ENCODE data around the gene UBE2J1.
A peak's percentile ranks its signal among the peaks of the same experiment; 100 is the strongest.
"Not testable (repeated sequence)": the region's sequence is repeated elsewhere in the genome, so short reads cannot be mapped to it uniquely, and the experiment has no call there.

The UBE2J1 gene

DNA sequence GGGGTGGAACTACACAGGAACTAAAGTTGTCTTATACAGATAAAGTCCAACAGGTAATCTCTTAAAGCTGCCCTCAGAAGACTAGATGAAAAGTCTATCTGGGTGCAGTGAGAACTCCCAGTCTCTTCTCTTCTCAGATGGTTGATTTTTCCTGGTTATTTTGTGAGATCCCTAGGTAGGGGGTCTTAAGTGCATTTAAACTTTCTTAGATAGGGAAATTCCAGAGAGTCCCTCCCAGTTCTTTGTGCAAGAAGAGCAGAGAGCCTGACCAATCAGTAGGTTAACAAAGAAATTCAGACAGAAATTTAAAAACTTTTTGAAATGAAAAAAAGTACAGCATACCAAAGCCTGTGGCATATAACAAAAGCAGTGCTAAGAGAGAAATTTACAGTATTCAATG is 35.5 kb downstream of the UBE2J1 start:
- DNase-seq, result no peak

DNA sequence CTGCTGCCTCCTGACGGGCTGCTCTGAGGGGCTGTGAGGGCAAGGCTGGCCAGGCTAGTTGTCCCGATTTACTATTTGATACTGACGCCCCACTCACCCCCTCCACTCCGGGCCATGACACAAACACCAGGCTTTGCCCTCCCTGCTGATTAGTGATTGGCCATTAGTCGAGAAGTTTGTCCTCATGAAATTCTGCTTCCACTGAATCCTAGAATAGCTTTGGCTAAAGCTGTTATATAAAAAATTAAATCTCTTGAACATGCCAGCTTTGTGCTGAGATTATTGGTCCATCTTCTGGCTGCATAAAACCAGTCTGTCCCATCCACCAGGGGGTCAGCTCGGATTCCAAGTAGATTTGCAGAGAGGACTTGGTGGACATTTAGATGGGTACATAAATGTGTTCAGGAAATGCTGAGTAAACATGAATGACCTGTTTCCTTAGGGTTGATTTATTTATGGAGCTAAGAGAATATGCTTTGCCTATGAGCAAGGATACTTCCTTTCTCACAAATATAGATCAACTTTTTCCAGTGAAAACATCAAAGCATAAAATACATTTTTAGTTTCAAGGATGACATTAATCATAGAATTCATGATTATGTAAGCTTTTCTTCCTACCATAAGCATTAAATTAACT is 37.2 kb downstream of the UBE2J1 start, which contains the start of gene GABRR2:
Gene GABRR2 (minus strand): TSS at position 51 of the 637 bp plus-strand sequence. CDS start 134 bp downstream, outside the sequence.
- DNase-seq, result no peak

DNA sequence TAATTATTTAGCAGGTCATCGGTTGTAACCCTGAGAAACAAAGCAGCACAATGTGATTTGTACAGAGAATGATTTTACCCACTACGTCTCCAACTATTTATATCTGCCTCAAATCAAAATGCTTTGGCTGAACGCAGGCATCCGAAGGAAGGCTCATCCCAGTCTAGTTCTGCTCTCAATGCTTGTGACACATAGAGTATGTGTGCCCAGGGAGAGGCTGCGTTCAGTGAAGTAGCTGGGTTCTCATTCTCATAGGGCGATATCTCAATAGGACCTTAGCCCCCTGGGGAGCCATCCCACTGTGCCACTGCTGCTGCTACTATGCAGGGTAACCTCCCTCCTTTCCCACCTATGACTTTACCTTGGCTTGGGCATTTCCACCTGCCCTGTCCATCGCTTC is 37.8 kb downstream of the UBE2J1 start:
- no peak for DNase-seq

DNA sequence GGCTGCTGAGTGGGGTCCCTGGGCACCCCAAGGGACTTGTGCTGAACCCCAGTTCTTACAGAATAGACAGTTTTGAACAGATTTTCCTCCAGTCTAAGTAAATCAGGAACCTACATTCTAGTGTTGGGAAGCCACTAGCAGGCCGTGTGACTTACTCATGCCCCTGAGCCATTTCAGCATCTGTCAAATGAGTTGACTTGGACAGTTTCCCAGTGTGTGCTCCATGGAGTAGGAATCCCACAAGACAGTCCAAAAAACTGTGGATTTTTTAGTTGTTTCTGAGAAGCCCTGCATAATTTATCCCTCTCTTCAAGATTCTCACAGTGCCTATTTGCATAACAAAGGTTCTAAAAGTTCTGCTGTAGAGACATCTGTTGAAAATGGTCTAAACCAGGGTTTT is 39.5 kb downstream of the UBE2J1 start:
- DNase-seq, result no peak

DNA sequence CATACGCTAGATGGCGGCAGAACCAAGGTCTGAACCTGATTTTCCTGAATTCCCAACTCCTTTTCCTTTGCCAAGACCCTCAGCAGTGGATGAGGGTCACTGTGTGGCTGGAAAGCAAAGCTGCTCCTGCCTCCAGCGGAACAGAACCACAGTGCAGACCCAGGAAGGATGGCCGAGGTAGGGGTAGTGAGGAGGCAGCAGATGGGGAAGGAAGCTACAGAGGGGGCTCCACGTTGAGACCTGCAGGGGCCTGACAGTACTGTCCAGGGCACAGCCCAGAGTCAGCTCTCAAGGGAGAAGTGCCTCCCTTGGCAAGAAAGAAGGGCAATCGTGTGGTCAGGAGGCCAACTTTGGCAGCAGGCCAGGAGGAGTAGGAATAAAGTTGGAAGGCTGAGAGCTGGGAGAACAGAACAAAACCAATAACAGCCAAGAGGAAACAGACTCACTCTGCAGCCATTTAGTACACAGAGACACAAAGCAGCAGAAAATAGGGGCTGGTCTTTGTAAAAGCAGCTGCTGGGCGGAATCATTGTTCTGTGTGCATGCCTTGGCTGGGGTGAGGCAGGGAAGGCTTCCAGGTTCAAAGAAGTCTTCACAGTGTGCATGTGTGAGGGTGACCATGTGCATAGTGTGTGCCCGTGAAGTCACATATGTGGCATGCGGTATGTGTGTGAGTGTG is 40.5 kb downstream of the UBE2J1 start:
- no peak for DNase-seq

DNA sequence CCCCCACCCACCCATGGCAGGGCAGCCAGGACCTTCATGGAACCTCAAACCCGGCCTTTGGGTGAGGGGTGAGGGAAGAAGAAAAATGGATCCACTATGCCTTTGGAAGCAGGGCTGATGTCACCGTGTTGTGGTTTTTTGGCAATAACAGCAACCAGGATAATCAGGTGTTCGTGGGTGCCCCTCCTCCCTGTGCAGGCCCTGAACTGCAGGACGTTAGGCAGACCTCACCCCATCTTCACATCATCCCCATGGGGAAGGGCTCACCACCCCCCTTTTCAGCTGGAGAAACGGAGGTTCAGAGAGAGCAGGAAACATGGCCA is 41.0 kb downstream of the UBE2J1 start:
- DNase-seq, result no peak

DNA sequence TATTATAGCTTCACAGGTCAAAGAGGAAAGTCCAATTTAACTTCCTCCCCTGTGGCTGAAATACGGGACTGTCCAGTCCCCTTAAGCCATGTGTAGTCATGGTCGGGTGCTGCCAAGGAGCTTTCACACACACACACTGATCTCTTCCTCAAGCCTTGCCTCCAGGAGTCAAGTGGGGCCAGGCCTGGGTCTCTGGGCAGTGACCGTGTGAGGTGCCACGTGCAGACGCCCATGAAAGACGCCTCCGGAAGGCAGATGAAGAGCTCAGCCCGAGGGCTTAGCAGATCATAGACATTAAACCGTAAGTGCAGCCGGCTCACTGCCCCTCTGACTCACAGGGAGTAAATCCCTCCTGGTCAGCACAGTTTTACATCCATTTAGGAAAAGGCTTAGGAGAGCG is 41.6 kb downstream of the UBE2J1 start:
- DNase-seq, result no peak

DNA sequence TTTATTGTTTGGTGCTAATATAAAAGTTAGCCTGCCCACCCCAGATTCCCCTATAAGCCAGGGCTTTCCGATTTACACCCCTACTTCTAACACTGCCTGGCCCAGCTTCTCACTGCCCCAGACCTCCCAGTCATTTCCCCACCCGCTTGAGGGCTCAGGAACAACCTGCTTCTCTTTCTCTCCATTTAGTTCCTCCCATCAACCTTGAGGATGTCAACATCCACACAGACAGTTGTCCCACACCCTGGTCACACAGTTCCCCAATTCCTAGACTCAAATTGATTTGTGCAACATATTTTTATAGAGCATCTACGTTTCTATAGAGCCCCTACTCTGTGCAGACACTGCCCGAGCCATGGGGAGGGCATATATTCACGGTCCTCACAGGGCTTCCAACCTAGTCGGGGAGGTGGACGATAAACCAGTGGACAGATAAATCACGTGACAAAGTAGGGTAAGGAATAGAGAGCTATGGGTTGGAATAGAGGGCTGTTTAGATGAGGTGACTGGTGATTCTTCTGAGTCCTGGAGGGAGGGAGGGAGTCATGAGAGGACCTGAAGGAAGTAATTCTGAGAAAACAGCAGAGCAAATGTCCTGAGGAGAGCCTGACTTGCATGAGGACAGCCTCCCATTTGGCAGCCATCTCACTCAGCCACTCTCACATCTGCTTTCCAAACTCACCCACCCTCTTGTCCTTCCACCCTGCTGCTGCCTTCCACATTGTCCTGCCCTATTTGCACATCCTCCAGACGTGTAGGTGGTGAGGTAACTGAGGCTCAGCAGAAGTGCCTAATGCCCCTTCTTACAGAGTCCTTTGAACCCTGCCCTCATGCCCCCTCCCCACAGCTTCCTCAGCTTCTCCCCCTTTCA is 43.8 kb downstream of the UBE2J1 start:
- no peak for DNase-seq

DNA sequence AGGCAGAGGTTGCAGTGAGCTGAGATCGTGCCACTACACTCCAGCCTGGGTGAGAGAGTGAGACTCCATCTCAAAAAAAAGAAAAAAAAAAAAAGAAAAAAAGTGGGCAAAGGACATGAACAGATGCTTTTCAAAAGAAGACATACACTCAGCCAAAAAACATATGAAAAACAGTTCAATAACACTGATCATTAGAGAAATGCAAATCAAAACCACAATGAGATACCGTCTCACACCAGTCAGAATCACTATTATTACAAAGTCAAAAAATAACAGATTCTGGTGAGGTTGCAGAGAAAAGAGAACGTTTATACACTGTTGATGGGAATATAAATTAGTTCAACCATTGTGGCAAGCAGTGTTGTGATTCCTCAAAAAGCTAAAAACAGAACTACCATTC is 48.0 kb downstream of the UBE2J1 start:
- not testable (repeated sequence) for DNase-seq

DNA sequence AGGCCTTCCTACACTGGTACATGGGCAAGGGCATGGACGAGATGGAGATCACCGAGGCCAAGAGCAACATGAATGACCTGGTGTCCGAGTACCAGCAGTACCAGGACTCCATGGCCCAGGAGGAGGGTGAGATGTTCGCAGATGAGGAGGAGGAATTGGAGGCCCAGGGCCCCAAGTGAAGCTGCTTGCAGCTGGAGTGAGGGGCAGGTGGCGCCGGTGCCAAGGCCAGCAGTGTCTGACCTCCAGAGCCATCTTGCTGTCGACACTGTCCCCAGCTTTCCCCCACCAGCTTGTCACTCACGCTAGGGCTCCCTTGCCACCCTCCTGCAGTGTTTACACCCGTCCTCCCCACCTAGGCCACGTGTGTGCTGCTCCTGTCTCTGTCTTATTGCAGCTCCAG is 49.6 kb downstream of the UBE2J1 start:
- no peak for DNase-seq

DNA sequence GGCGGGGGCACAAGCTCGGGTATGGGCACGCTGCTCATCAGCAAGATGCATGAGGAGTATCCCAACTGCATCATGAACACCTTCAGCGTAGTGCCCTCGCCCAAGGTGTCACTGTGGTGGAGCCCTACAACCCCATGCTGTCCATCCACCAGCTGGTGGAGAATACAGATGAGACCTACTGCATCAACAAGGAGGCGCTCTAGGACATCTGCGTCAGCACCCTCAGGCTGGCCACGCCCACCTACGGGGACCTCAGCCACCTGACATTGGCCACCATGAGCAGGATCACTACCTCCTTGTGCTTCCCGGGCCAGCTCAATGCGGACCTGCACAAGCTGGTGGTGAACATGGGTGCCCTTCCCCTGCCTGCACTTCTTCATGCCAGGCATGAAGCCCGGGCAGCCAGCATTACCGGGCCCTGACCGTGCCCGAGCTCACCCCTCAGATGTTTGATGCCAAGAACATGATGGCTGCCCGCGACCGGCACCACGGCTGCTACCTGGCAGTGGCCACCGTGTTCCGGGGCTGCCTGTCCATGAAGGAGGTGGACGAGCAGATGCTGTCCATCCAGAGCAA is 50.2 kb downstream of the UBE2J1 start:
- no peak for DNase-seq

DNA sequence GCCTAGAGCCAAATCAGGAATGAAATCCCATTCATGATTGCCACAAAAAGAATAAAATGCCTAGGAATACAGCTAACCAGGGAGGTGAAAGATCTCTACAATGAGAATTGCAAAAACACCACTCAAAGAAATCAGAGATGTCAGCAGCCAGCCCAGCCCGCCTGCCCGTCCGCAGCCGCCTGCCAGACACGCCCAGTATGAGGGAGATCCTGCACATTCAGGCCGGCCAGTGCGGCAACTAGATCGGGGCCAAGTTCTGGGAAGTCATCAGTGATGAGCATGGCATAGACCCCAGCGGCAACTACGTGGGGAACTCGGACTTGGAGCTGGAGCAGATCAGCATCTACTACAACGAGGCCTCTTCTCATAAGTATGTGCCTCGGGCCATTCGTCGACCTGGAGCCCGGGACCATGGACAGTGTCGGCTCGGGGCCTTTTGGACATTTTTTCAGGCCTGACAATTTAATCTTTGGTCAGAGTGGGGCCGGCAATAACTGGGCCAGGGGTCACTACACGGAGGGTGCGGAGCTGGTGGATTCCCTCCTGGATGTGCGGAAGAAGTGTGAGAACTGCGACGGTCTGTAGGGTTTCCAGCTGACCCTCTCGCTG is 50.8 kb downstream of the UBE2J1 start:
- no peak for DNase-seq

DNA sequence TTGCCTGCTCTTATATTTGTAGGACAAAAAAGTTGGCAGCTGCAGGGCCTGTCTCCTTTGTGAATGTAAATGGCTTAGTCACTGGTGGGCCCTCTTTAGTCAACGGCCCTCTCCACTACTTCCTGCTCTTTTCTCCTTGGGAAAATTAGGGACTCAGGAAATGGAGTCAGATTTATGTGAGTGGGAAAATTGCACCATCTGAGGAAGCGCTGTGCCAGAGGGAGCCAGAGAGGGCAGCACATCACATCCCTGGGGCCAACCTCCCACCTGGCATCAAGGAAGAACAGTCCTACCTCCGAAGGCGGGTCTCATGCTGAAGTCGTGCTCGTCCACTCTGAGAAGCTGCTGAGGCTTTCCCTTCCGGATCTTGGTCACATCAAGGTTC is 53.1 kb downstream of the UBE2J1 start:
- DNase-seq, result no peak

DNA sequence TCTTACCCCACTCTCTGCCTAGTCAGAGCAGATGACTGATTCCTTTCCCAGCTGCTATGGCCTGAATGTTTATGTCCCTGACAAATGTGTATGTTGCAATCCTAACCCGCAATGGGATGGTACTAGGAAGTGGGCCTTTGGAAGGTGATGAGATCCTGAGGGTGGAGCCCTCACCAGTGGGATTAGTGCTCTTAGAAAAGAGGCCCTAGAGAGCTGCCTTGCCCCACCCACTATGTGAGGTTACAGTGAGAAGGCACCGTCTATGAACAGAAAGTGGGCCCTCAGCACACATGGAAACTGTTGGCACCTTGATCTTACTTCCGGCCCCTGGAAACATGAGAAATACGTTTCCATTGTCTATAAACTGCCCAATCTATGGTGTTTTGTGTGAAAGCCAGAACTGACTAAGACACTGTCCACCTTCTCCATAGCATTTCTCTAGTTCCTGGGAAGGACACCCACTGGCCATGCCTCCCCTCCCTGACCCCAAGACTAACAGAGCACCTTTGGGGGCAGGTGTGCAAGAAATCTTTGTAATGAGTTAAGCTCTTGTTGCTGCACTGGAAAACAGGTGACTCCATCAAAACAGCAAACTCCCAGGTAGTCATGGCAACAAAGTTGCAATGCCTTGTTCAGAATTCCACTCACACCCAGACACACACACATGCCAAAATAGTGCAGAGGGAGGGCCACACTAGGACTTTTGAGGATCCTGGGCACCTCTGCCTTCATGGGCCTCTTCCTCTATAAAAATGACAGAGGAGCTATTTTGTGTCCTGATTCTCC is 53.6 kb downstream of the UBE2J1 start:
- no peak for DNase-seq

DNA sequence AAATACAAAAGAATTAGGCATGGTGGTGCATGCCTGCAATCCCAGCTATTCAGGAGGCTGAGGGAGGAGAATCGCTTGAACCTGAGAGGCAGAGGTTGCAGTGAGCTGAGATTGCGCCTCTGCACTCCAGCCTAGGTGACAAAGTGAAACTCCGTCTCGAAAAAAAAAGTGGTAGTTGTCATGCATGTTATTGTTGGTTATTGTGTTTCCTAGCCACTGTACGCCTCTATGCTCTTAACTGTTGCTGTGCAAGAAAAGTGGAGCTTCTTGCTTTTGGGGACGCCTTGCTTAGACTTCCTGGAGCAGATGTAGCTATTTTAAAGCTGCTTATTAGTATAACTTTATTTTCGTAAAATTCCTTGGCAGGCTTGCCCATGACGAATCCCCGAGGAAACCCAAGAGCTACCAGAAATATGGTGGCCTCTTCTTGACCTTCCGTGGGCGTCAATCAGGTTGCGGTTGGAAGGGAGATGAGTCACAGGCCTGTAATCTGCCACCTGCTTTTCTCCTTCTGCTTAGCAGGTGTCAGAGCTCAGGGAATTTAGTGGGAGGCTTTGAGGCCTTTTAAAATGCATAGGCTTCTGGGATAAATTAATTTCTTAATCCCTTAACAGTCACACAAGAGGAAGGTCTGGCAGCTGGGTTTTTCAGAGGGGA is 54.7 kb downstream of the UBE2J1 start:
- peak; percentile 66 for DNase-seq

DNA sequence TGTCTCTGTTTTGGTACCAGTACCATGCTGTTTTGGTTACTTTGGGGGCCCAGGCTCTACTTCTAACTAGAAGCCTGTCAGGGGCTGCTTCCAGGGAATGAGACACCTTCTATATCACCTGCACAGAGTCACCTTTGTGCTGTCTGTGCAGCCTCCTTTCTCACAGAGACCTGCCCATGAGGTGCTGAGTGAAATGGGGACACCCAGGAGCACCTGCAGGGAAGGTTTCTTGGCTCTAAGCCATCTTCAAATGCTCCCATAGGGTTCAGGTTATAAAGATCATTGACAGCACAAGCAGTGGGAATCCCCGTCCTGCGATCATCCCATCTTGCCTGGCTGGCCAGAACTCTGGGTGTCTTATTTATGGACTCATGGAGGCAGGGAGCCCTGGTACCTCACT is 56.5 kb downstream of the UBE2J1 start:
- no peak for DNase-seq

DNA sequence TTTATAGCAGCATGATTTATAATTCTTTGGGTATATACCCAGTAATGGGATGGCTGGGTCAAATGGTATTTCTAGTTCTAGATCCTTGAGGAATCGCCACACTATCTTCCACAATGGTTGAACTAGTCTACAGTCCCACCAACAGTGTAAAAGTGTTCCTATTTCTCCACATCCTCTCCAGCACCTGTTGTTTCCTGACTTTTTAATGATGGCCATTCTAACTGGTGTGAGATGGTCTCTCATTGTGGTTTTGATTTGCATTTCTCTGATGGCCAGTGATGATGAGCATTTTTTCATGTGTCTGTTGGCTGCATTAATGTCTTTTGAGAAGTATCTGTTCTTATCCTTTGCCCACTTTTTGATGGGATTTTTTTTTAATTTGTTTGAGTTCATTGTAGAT is 57.4 kb downstream of the UBE2J1 start:
- not testable (repeated sequence) for DNase-seq

DNA sequence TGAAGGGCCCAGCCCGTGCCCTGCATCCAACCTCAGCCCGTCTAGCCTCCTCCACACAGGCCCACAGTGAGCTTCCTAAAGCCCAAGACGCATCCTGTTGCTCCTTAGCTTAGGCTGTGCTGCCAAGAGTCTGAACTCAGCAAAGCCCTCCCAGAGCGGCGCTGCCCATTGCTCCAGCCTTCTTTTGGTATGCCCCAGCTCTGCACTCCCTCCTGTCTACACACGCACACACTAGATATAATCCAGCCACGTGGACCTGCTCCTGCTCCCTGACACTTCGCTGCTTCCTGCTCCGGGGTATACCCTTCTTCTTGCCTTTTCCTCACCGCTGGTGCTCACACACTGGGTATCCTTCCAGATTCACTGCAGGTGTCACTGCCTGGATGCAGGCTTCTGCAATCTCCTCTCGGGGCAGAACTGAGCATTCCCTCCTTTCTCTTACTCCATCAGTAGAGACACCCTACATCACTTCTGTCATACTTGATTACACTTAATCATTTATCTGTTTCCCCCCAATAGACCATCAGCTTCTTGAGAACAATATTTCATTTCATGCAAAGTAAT is 61.2 kb downstream of the UBE2J1 start:
- no peak for DNase-seq

DNA sequence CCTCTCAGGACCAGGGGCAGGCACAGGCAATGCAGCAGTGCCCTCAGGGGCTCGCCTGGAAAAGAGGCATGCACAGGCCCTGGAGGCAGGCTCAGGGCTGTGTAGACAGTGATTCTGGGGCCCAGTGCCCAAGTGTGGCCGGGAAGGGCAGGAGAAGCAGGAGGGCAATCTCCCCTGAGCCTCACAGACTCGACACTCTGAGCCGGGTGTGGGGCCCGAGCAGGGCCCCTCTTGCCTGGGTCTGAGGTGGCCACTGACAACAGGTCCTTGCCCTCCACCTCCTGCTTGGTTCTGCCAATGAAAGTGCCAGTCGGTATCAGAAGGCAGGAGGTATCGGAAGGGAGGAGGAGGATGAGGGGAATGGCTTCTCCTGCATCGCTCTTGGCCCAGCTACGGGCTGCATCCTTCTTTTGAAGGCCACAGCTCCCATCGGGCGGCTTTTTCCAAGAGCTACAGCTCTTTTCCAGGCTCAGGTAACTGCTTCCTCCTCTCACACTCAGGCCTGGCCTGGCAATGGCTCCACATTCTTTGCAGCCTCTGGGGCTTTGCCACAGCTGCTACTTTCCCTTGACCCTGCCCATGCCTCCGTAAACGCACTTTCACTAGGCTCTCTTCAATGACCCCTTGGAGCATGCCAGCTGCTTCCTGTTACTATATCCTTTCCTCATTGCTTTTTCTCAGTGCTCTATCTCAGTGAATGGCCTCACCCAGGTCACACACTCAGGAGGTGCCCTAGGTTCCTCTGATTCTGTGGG is 61.9 kb downstream of the UBE2J1 start:
- no peak for DNase-seq

DNA sequence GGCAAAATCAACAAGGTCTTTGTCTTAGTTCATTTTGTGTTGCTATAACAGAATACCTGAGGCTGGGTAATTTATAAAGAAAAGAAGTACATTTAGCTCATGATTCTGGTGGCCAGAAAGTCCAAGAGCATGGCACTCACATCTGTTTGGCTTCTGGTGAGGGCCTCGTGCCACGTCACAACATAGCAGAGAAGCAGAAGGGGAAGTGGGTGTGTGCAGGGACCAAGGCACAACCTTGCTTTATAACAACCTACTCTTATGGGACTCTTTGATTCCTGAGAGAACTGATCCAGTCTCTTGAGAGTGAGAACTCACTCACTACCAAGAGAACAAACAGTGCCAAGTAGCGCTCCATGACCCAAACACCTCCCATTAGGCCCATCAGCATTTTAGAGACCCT is 62.8 kb downstream of the UBE2J1 start:
- DNase-seq, result no peak
